GM18519 (cell line): ENCODE data around the gene RIN1.

Experiments used
- ATAC-seq: cut with Tn5 transposase; IDR thresholded peaks from one replicate; pipeline ENCODE4 v1.9.1; 2021; ENCODE audit warnings: mild to moderate bottlenecking, moderate library complexity; ENCODE audit not compliant: unreplicated experiment, low FRiP score

Gene RIN1

GRCh38 chr11:66335531-66336233 lies 552 bp downstream of the RIN1 start:
- ATAC-seq = no peak

GRCh38 chr11:66334605-66335442 lies 1.4 kb downstream of the RIN1 start:
- ATAC-seq = no peak

GRCh38 chr11:66333896-66334604 lies 2.2 kb downstream of the RIN1 start:
- ATAC-seq = no peak

GRCh38 chr11:66333220-66333877 lies 2.9 kb downstream of the RIN1 start:
- ATAC-seq = no peak

- ATAC-seq = no peak
Measured at GRCh38 chr11:66332371-66333219, 3.6 kb downstream of the RIN1 start.

GRCh38 chr11:66331542-66332370 lies 4.5 kb downstream of the RIN1 start:
- ATAC-seq = no peak

- ATAC-seq = no peak
Measured at GRCh38 chr11:66330931-66331330, 5.3 kb downstream of the RIN1 start.

GRCh38 chr11:66329165-66329673 lies 7.0 kb downstream of the RIN1 start:
- no peak for ATAC-seq

GRCh38 chr11:66328302-66329144 lies 7.7 kb downstream of the RIN1 start:
- ATAC-seq = no peak

GRCh38 chr11:66328031-66328301 lies 8.3 kb downstream of the RIN1 start:
- ATAC-seq = no peak

GRCh38 chr11:66327171-66328030 lies 8.8 kb downstream of the RIN1 start:
- no peak for ATAC-seq

GRCh38 chr11:66326261-66327111 lies 9.7 kb downstream of the RIN1 start:
- ATAC-seq = no peak

- no peak for ATAC-seq
Measured at GRCh38 chr11:66325263-66325671, 11.0 kb downstream of the RIN1 start.

GRCh38 chr11:66324664-66325063 lies 11.6 kb downstream of the RIN1 start:
- no peak for ATAC-seq

GRCh38 chr11:66323684-66324083 lies 12.6 kb downstream of the RIN1 start:
- ATAC-seq = no peak

GRCh38 chr11:66322732-66323427 lies 13.4 kb downstream of the RIN1 start:
- ATAC-seq = no peak
